HepG2 (cell line): ENCODE measurements around the gene UBE2Q2. TPM values are rescaled to one million over a fixed set of nuclear protein-coding genes. Genes with fewer than 3 reads are reported as not detected.
A peak's percentile ranks its signal among the peaks of the same experiment; 100 is the strongest.

Experiments used
- ARNTL ChIP-seq: sonication (generic); formaldehyde crosslinking; IDR thresholded peaks from 2 replicates; pipeline ENCODE4 v1.4.0; 2020; ENCODE audit warnings: mild to moderate bottlenecking, missing genetic modification reagents
- ATF3 ChIP-seq: sonication (generic); formaldehyde crosslinking; IDR thresholded peaks from 2 replicates; pipeline ENCODE4 v1.4.0; 2020; ENCODE audit warnings: missing genetic modification reagents
- CHD2 ChIP-seq: IDR thresholded peaks from 2 replicates; pipeline ENCODE4 v1.6.1; 2011; ENCODE audit warnings: low read depth, low read length, improper control_type of control experiment
- DNMT3B ChIP-seq: conservative IDR thresholded peaks from 2 replicates; pipeline ENCODE4 v1.6.1; 2016; ENCODE audit warnings: missing biosample characterization, control low read depth
- KAT7 ChIP-seq: IDR thresholded peaks from 2 replicates; pipeline ENCODE4 v1.6.1; 2018; ENCODE audit warnings: borderline replicate concordance, missing compliant biosample characterization
- LCORL ChIP-seq, 2 experiments: fragments of 450-650 bp in 1 of 2; sonication (generic) in 1 of 2; formaldehyde crosslinking in 1 of 2; IDR thresholded peaks; 2 replicates each; pipeline versions ENCODE4 v1.5.0 to v1.6.1; 2017 to 2020; ENCODE audit warnings: antibody characterized with exemption in 1 of 2, missing genetic modification reagents in 1 of 2
- SIX4 ChIP-seq: sonication (generic); formaldehyde crosslinking; IDR thresholded peaks from 2 replicates; pipeline ENCODE4 v1.4.0; 2020; ENCODE audit warnings: missing genetic modification reagents
- ZBTB7B ChIP-seq: sonication (generic); formaldehyde crosslinking; IDR thresholded peaks from 2 replicates; pipeline ENCODE4 v1.4.0; 2020; ENCODE audit warnings: missing genetic modification reagents
- ZC3H13 ChIP-seq: sonication (generic); formaldehyde crosslinking; IDR thresholded peaks from 2 replicates; pipeline ENCODE4 v1.8.1; 2023; ENCODE audit warnings: mild to moderate bottlenecking, missing genetic modification reagents, moderate library complexity
- ZNF296 ChIP-seq: sonication (generic); formaldehyde crosslinking; conservative IDR thresholded peaks from 2 replicates; pipeline ENCODE4 v1.5.0; 2020; ENCODE audit warnings: mild to moderate bottlenecking, missing genetic modification reagents
- ZNF44 ChIP-seq: sonication (generic); formaldehyde crosslinking; IDR thresholded peaks from 2 replicates; pipeline ENCODE4 v1.5.1; 2020; ENCODE audit warnings: mild to moderate bottlenecking, missing genetic modification reagents
- ZNF468 ChIP-seq: sonication (generic); formaldehyde crosslinking; IDR thresholded peaks from 2 replicates; pipeline ENCODE4 v1.8.0; 2022; ENCODE audit warnings: mild to moderate bottlenecking, moderate library complexity, missing genetic modification reagents
- ZNF761 ChIP-seq: sonication (generic); formaldehyde crosslinking; conservative IDR thresholded peaks from 2 replicates; pipeline ENCODE4 v1.4.0; 2020; ENCODE audit warnings: mild to moderate bottlenecking, missing genetic modification reagents
- ZSCAN30 ChIP-seq: sonication (generic); formaldehyde crosslinking; IDR thresholded peaks from 2 replicates; pipeline ENCODE4 v1.5.0; 2020; ENCODE audit warnings: mild to moderate bottlenecking, missing genetic modification reagents
- polyA plus RNA-seq, 8 experiments: library from polyadenylated mRNA; depleted of rRNA in 3 of 8; stranded (reverse) in 7 of 8; unstranded in 1 of 8; fragments of >200 nt; fragmentation: Illumina TruSeq in 4 of 8; extraction: Trizol in 4 of 8; gene quantifications; 2 replicates each; pipeline versions ENCODE4 v1.2.1 to v1.2.3, GENCODE V29; 2011 to 2016; ENCODE audit warnings: low read depth in 4 of 8, missing spikeins in 1 of 8, mixed read lengths in 1 of 8; ENCODE audit not compliant: insufficient read depth in 1 of 8
- total RNA-seq, 5 experiments: library from RNA; depleted of rRNA; stranded (reverse); fragments of >200 nt; fragmentation: Illumina TruSeq; extraction: Trizol; gene quantifications; 2 replicates each; pipeline ENCODE4 v1.2.3, GENCODE V29; 2016; ENCODE audit warnings: low read depth in 1 of 5
- TF ChIP-seq, protein P1 (sequence below): sonication (generic); formaldehyde crosslinking; IDR thresholded peaks from 2 replicates; pipeline ENCODE4 v1.5.1; 2020; ENCODE audit warnings: mild to moderate bottlenecking, missing genetic modification reagents, moderate library complexity
- TF ChIP-seq, protein P2 (sequence below): IDR thresholded peaks from 2 replicates; pipeline ENCODE4 v1.6.1; 2016; ENCODE audit warnings: low read depth
- TF ChIP-seq, protein P3 (sequence below): sonication (generic); formaldehyde crosslinking; IDR thresholded peaks from 2 replicates; pipeline ENCODE4 v1.4.0; 2020; ENCODE audit warnings: missing genetic modification reagents, low read depth, mild to moderate bottlenecking, borderline replicate concordance
- TF ChIP-seq, protein P4 (sequence below): sonication (generic); formaldehyde crosslinking; IDR thresholded peaks from 2 replicates; pipeline ENCODE4 v1.8.0; 2022; ENCODE audit warnings: mild to moderate bottlenecking, missing genetic modification reagents
- TF ChIP-seq, protein P5 (sequence below): sonication (generic); formaldehyde crosslinking; IDR thresholded peaks from 2 replicates; pipeline ENCODE4 v1.8.0; 2023; ENCODE audit warnings: mild to moderate bottlenecking, missing genetic modification reagents

The UBE2Q2 gene
- total and polyA plus RNA-seq, 2 of the 13 experiments (the other 11 are each of a cell fraction or from before 2014, with no cell fraction given), result 10.6 to 20.4 TPM

DNA sequence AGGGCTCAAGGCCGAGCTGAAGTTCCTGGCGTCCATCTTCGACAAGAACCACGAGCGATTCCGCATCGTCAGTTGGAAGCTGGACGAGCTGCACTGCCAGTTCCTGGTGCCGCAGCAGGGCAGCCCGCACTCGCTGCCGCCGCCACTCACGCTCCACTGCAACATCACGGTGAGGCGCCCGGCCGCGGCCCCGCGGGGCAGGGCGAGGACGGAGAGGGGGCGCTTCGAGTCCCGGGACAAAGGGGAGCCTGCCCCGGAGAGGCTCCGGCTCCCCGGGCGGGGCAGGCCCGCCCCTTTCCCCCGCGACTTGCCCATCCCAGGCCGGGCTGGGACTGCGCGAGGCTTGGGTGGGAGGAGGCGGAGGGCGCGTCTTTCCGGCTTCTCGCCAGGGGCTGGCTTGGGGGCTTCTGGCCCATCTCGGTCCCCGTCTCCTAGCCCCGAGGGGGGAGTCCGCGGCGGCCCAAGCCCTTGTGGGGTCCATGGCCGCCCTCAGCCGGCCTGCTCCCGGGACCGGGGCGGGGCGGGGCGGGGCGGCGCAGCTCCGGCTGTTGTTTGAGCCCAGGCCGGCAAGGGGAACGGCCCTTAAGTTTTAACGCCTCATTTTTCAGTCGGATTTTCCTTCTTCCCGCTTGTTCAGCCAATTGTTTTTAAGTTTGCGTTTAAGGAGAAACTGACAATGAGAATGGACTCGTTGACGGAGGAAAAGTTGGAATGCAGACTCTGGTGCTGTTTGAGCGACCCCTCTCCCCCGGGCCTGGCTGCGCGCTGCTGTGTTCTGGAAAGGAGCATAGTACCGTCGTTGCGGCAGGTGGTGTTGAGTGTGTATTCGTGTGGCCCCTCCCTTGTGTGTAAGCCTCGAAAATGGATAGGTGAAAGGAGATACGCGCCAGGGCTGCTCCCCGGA is 683 bp downstream of the UBE2Q2 start (continued):
- TF ChIP-seq, protein P1, sequence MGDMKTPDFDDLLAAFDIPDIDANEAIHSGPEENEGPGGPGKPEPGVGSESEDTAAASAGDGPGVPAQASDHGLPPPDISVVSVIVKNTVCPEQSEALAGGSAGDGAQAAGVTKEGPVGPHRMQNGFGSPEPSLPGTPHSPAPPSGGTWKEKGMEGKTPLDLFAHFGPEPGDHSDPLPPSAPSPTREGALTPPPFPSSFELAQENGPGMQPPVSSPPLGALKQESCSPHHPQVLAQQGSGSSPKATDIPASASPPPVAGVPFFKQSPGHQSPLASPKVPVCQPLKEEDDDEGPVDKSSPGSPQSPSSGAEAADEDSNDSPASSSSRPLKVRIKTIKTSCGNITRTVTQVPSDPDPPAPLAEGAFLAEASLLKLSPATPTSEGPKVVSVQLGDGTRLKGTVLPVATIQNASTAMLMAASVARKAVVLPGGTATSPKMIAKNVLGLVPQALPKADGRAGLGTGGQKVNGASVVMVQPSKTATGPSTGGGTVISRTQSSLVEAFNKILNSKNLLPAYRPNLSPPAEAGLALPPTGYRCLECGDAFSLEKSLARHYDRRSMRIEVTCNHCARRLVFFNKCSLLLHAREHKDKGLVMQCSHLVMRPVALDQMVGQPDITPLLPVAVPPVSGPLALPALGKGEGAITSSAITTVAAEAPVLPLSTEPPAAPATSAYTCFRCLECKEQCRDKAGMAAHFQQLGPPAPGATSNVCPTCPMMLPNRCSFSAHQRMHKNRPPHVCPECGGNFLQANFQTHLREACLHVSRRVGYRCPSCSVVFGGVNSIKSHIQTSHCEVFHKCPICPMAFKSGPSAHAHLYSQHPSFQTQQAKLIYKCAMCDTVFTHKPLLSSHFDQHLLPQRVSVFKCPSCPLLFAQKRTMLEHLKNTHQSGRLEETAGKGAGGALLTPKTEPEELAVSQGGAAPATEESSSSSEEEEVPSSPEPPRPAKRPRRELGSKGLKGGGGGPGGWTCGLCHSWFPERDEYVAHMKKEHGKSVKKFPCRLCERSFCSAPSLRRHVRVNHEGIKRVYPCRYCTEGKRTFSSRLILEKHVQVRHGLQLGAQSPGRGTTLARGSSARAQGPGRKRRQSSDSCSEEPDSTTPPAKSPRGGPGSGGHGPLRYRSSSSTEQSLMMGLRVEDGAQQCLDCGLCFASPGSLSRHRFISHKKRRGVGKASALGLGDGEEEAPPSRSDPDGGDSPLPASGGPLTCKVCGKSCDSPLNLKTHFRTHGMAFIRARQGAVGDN (CRISPR knock-in tag), result peak; percentile 68
- TF ChIP-seq CHD2 (peak; percentile 37; the same call in 1 of the 2 replicates), DNMT3B (CRISPR knock-in tag) (0 out of 2 replicates have a peak, but pooled peaks have one; percentile 31), LCORL (IDR thresholded peaks at IDR 0.05) (no peak), LCORL (CRISPR knock-in tag; IDR thresholded peaks at IDR 0.05) (peak; percentile 69), ZC3H13 (CRISPR knock-in tag) (peak; percentile 65; the same call in 1 of the 2 replicates), SIX4 (CRISPR knock-in tag) (no peak), ZNF761 (0 out of 2 replicates have a peak, but pooled peaks have one; percentile 33), KAT7 (no peak; the same call in 1 of the 2 replicates), ZNF44 (CRISPR knock-in tag) (0 out of 2 replicates have a peak, but pooled peaks have one; percentile 1), ATF3 (CRISPR knock-in tag) (no peak), ZNF296 (CRISPR knock-in tag) (no peak), ZBTB7B (0 out of 2 replicates have a peak, but pooled peaks have one; percentile 38), ARNTL (peak; percentile 43; the same call in 1 of the 2 replicates), ZSCAN30 (no peak), ZNF468 (CRISPR knock-in tag) (no peak)
- TF ChIP-seq, protein P2, sequence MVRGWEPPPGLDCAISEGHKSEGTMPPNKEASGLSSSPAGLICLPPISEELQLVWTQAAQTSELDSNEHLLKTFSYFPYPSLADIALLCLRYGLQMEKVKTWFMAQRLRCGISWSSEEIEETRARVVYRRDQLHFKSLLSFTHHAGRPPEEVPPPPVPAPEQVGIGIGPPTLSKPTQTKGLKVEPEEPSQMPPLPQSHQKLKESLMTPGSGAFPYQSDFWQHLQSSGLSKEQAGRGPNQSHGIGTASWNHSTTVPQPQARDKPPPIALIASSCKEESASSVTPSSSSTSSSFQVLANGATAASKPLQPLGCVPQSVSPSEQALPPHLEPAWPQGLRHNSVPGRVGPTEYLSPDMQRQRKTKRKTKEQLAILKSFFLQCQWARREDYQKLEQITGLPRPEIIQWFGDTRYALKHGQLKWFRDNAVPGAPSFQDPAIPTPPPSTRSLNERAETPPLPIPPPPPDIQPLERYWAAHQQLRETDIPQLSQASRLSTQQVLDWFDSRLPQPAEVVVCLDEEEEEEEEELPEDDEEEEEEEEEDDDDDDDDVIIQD, result no peak
- TF ChIP-seq, protein P3, sequence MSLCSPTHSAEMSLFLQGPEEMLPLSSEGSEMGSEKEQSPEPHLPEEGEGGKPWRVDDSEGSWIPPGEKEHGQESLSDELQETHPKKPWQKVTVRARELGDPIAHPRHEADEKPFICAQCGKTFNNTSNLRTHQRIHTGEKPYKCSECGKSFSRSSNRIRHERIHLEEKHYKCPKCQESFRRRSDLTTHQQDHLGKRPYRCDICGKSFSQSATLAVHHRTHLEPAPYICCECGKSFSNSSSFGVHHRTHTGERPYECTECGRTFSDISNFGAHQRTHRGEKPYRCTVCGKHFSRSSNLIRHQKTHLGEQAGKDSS (CRISPR knock-in tag), result 0 out of 2 replicates have a peak, but pooled peaks have one; percentile 33
- TF ChIP-seq, protein P4, sequence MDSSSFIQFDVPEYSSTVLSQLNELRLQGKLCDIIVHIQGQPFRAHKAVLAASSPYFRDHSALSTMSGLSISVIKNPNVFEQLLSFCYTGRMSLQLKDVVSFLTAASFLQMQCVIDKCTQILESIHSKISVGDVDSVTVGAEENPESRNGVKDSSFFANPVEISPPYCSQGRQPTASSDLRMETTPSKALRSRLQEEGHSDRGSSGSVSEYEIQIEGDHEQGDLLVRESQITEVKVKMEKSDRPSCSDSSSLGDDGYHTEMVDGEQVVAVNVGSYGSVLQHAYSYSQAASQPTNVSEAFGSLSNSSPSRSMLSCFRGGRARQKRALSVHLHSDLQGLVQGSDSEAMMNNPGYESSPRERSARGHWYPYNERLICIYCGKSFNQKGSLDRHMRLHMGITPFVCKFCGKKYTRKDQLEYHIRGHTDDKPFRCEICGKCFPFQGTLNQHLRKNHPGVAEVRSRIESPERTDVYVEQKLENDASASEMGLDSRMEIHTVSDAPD (CRISPR knock-in tag), result 0 out of 2 replicates have a peak, but pooled peaks have one; percentile 26
- TF ChIP-seq, protein P5, sequence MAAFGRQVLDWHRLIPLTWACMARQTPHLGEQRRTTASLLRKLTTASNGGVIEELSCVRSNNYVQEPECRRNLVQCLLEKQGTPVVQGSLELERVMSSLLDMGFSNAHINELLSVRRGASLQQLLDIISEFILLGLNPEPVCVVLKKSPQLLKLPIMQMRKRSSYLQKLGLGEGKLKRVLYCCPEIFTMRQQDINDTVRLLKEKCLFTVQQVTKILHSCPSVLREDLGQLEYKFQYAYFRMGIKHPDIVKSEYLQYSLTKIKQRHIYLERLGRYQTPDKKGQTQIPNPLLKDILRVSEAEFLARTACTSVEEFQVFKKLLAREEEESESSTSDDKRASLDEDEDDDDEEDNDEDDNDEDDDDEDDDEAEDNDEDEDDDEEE (CRISPR knock-in tag), result no peak
